Neural cell (in vitro differentiated cells): Measurements from ENCODE around the gene FADS1. TPM values are rescaled to one million over a fixed set of nuclear protein-coding genes. Genes with fewer than 3 reads are reported as not detected.

Experiments
- H2AFZ ChIP-seq: fragments of 200-600, 300-800 bp; sonication (generic), shearing (Covaris generic); 2 replicates; pipeline ENCODE4 v1.6.0; 2014; ENCODE audit warnings: low read depth, mild to moderate bottlenecking, antibody characterized with exemption, low read length, moderate library complexity
- H3F3A ChIP-seq: fragments of 200-600 bp; shearing (Covaris generic); 2 replicates; pipeline ENCODE4 v1.6.1; 2016; ENCODE audit warnings: mild to moderate bottlenecking, moderate library complexity, mixed read lengths, antibody characterized with exemption, low read length; ENCODE audit not compliant: insufficient read depth, poor library complexity, severe bottlenecking
- H3K27ac ChIP-seq: fragments of 200-600, 300-800 bp; sonication (generic), shearing (Covaris generic); 2 replicates; pipeline ENCODE4 v1.5.1; 2014; ENCODE audit warnings: mild to moderate bottlenecking, low read length, moderate library complexity
- H3K27me3 ChIP-seq: fragments of 300-800, 200-600 bp; sonication (generic), shearing (Covaris generic); 2 replicates; pipeline ENCODE4 v1.6.0; 2014; ENCODE audit warnings: mild to moderate bottlenecking, low read depth, low read length, moderate library complexity; ENCODE audit not compliant: insufficient read depth
- H3K36me3 ChIP-seq: fragments of 300-800, 200-600 bp; sonication (generic), shearing (Covaris generic); 2 replicates; pipeline ENCODE4 v1.5.1; 2014; ENCODE audit warnings: mild to moderate bottlenecking, antibody characterized with exemption, low read length, moderate library complexity; ENCODE audit not compliant: insufficient read depth
- H3K4me2 ChIP-seq: fragments of 300-800, 200-600 bp; sonication (generic), shearing (Covaris generic); 2 replicates; pipeline ENCODE4 v1.6.0; 2014; ENCODE audit warnings: mild to moderate bottlenecking, low read length
- H3K4me3 ChIP-seq: fragments of 300-800, 200-600 bp; sonication (generic), shearing (Covaris generic); 2 replicates; pipeline ENCODE4 v1.5.1; 2014; ENCODE audit warnings: mild to moderate bottlenecking, low read length, moderate library complexity
- H3K79me2 ChIP-seq: fragments of 200-600 bp; shearing (Covaris generic); replicated peaks from 2 replicates; pipeline ENCODE4 v1.6.0; 2014; ENCODE audit warnings: mild to moderate bottlenecking, low read length, moderate library complexity; ENCODE audit not compliant: insufficient read depth
- H3K9ac ChIP-seq: fragments of 300-800, 200-600 bp; sonication (generic), shearing (Covaris generic); 2 replicates; pipeline ENCODE4 v1.6.1; 2016; ENCODE audit warnings: mild to moderate bottlenecking, low read length, mixed read lengths
- H3K9me2 ChIP-seq: fragments of 200-600 bp; shearing (Covaris generic); 2 replicates; pipeline ENCODE4 v1.6.1; 2016; ENCODE audit warnings: mild to moderate bottlenecking, low read length, mixed read lengths; ENCODE audit not compliant: insufficient read depth
- H3K9me3 ChIP-seq: fragments of 200-600, 300-800 bp; sonication (generic), shearing (Covaris generic); 2 replicates; pipeline ENCODE4 v1.6.1; 2016; ENCODE audit warnings: mild to moderate bottlenecking, mixed run types, low read length, moderate library complexity, mixed read lengths
- H4K20me1 ChIP-seq: fragments of 200-600 bp; shearing (Covaris generic); 2 replicates; pipeline ENCODE4 v1.6.1; 2016; ENCODE audit warnings: mild to moderate bottlenecking, mixed run types; ENCODE audit not compliant: insufficient read depth
- EP300 ChIP-seq: fragments of 450-650 bp; conservative IDR thresholded peaks from 2 replicates; pipeline ENCODE4 v1.6.1; 2014; ENCODE audit warnings: antibody characterized with exemption, mild to moderate bottlenecking, moderate library complexity; ENCODE audit not compliant: poor library complexity, severe bottlenecking
- EZH2 ChIP-seq: fragments of 200-600, 300-800 bp; shearing (Covaris generic), sonication (generic); IDR thresholded peaks from 2 replicates; pipeline ENCODE4 v1.6.1; 2014; ENCODE audit warnings: antibody characterized with exemption, low read length, borderline replicate concordance, mild to moderate bottlenecking; ENCODE audit not compliant: insufficient read depth, poor library complexity, severe bottlenecking
- MXI1 ChIP-seq: fragments of 450-650 bp; conservative IDR thresholded peaks from 2 replicates; pipeline ENCODE4 v1.6.1; 2014; ENCODE audit warnings: antibody characterized with exemption, mild to moderate bottlenecking; ENCODE audit not compliant: poor library complexity, severe bottlenecking
- POLR2AphosphoS5 ChIP-seq: IDR thresholded peaks from 2 replicates; pipeline ENCODE4 v1.6.1; 2012
- RAD21 ChIP-seq: fragments of 450-650 bp; conservative IDR thresholded peaks from 2 replicates; pipeline ENCODE4 v1.6.1; 2014; ENCODE audit warnings: antibody characterized with exemption, mild to moderate bottlenecking, moderate library complexity
- REST ChIP-seq: IDR thresholded peaks from 2 replicates; pipeline ENCODE4 v1.6.1; 2012; ENCODE audit warnings: borderline replicate concordance
- SMC3 ChIP-seq: fragments of 450-650 bp; conservative IDR thresholded peaks from 2 replicates; pipeline ENCODE4 v1.6.1; 2014; ENCODE audit warnings: antibody characterized with exemption, mild to moderate bottlenecking, moderate library complexity; ENCODE audit not compliant: poor library complexity
- TAF1 ChIP-seq: IDR thresholded peaks from 2 replicates; pipeline ENCODE4 v1.6.1; 2012; ENCODE audit warnings: low read depth
- polyA plus RNA-seq: library from polyadenylated mRNA; depleted of rRNA; stranded (reverse); fragments of >200 nt; gene quantifications from 2 replicates; pipeline ENCODE4 v1.2.3, GENCODE V29; 2014
- TF ChIP-seq, protein P1 (sequence below): fragments of 450-650 bp; IDR thresholded peaks from 2 replicates; pipeline ENCODE4 v1.5.1; 2014; ENCODE audit warnings: antibody characterized with exemption, mild to moderate bottlenecking, moderate library complexity; ENCODE audit not compliant: poor library complexity, severe bottlenecking

FADS1 gene
- polyA plus RNA-seq, 1 donor from 2014 or later = 102 TPM

- Histone ChIP-seq H4K20me1 (no peaks in the 10 kb centered on the region), H2AFZ (no peak overlapping the region), H3K9ac (no peak overlapping the region), H3K9me3 (no peaks in the 10 kb centered on the region), H3K36me3 (no peaks in the 10 kb centered on the region), H3F3A (no peaks in the 10 kb centered on the region), H3K9me2 (no peaks in the 10 kb centered on the region), H3K4me3 (no peak overlapping the region), H3K27ac (no peak overlapping the region), H3K79me2 (no peaks in the 10 kb centered on the region), H3K4me2 (no peak overlapping the region), H3K27me3 (no peaks in the 10 kb centered on the region)
- TF ChIP-seq MXI1 (no peak), RAD21 (no peak), EZH2 (no peak), POLR2AphosphoS5 (no peak), EP300 (no peak), SMC3 (no peak), TAF1 (no peak), REST (no peak)
- TF ChIP-seq, protein P1, sequence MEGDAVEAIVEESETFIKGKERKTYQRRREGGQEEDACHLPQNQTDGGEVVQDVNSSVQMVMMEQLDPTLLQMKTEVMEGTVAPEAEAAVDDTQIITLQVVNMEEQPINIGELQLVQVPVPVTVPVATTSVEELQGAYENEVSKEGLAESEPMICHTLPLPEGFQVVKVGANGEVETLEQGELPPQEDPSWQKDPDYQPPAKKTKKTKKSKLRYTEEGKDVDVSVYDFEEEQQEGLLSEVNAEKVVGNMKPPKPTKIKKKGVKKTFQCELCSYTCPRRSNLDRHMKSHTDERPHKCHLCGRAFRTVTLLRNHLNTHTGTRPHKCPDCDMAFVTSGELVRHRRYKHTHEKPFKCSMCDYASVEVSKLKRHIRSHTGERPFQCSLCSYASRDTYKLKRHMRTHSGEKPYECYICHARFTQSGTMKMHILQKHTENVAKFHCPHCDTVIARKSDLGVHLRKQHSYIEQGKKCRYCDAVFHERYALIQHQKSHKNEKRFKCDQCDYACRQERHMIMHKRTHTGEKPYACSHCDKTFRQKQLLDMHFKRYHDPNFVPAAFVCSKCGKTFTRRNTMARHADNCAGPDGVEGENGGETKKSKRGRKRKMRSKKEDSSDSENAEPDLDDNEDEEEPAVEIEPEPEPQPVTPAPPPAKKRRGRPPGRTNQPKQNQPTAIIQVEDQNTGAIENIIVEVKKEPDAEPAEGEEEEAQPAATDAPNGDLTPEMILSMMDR = no peak
These were observed 32.3 kb downstream of the FADS1 start for GRCh38 chr11:61784506-61784805.

GRCh38 chr11:61783717-61784505 is 32.9 kb downstream of the FADS1 start:
- Histone ChIP-seq H3K9me2 (no peaks in the 10 kb centered on the region), H3K36me3 (no peaks in the 10 kb centered on the region), H3K4me2 (no peak overlapping the region), H2AFZ (no peak overlapping the region), H3K9me3 (no peaks in the 10 kb centered on the region), H3K27ac (no peak overlapping the region), H3K9ac (no peak overlapping the region), H3K27me3 (no peaks in the 10 kb centered on the region), H3K4me3 (no peak overlapping the region), H3F3A (no peaks in the 10 kb centered on the region), H3K79me2 (no peaks in the 10 kb centered on the region), H4K20me1 (no peaks in the 10 kb centered on the region)
- TF ChIP-seq TAF1 (no peak), RAD21 (no peak), REST (no peak), POLR2AphosphoS5 (no peak), EP300 (no peak), SMC3 (no peak), EZH2 (no peak), MXI1 (no peak)
- TF ChIP-seq, protein P1 = no peak
